Measurements from ENCODE around the gene CSE1L. TPM values are rescaled to one million over a fixed set of nuclear protein-coding genes. Genes with fewer than 3 reads are reported as not detected.

The CSE1L gene
- polyA plus RNA-seq, 1 donor from 2014 or later, result 74.2 TPM

- H3K36me3 ChIP-seq (ENCODE audit: insufficient read depth, low read length), result peaks cover 13% of the 10 kb centered on the region
These were observed 72.2 kb downstream of the CSE1L start for GRCh38 chr20:49118307-49118706.

GRCh38 chr20:49119988-49120387 is 73.9 kb downstream of the CSE1L start:
- no peaks in the 10 kb centered on the region for H3K9me2 ChIP-seq (ENCODE audit: insufficient read depth, low read length)
- peaks cover 13% of the 10 kb centered on the region for H3K36me3 ChIP-seq (ENCODE audit: insufficient read depth, low read length)

More at GRCh38 chr20:49118307-49118706, 72.2 kb downstream of the CSE1L start:
- H2AFZ ChIP-seq (ENCODE audit: low read depth, low read length), result no peak overlapping the region
- no peaks in the 10 kb centered on the region for H3K9me2 ChIP-seq (ENCODE audit: insufficient read depth, low read length)
- no peaks in the 10 kb centered on the region for H4K20me1 ChIP-seq (ENCODE audit: insufficient read depth)
- no peaks in the 10 kb centered on the region for H3K79me2 ChIP-seq (replicated peaks; ENCODE audit: insufficient read depth, low read length)
- no peak overlapping the region for H3K4me2 ChIP-seq (ENCODE audit: low read length)
- no peak overlapping the region for H3K9ac ChIP-seq (ENCODE audit: low read length)
- TF ChIP-seq POLR2AphosphoS5 (IDR thresholded peaks at IDR 0.05) (no peak), SMC3 (conservative IDR thresholded peaks at IDR 0.05; ENCODE audit: poor library complexity) (no peak), MXI1 (conservative IDR thresholded peaks at IDR 0.05; ENCODE audit: poor library complexity, severe bottlenecking) (no peak), EP300 (conservative IDR thresholded peaks at IDR 0.05; ENCODE audit: poor library complexity, severe bottlenecking) (no peak), REST (IDR thresholded peaks at IDR 0.05; ENCODE audit: borderline replicate concordance) (no peak), EZH2 (IDR thresholded peaks at IDR 0.05; ENCODE audit: borderline replicate concordance, insufficient read depth, low read length, poor library complexity, severe bottlenecking) (no peak), CTCF (IDR thresholded peaks at IDR 0.05; ENCODE audit: poor library complexity, severe bottlenecking) (no peak), RAD21 (conservative IDR thresholded peaks at IDR 0.05) (no peak), TAF1 (IDR thresholded peaks at IDR 0.05; ENCODE audit: low read depth) (no peak)
- H3K27me3 ChIP-seq (ENCODE audit: insufficient read depth, low read depth, low read length), result no peaks in the 10 kb centered on the region
- H3K4me3 ChIP-seq (ENCODE audit: low read length), result no peak overlapping the region
- no peaks in the 10 kb centered on the region for H3K9me3 ChIP-seq (ENCODE audit: low read length)
- H3F3A ChIP-seq (ENCODE audit: insufficient read depth, low read length, poor library complexity, severe bottlenecking), result no peaks in the 10 kb centered on the region
- H3K27ac ChIP-seq (ENCODE audit: low read length), result no peak overlapping the region

More at GRCh38 chr20:49119988-49120387, 73.9 kb downstream of the CSE1L start:
- Histone ChIP-seq H3K79me2 (replicated peaks; ENCODE audit: insufficient read depth, low read length) (no peaks in the 10 kb centered on the region), H3K4me3 (ENCODE audit: low read length) (no peak overlapping the region), H2AFZ (ENCODE audit: low read depth, low read length) (no peak overlapping the region), H3K27me3 (ENCODE audit: insufficient read depth, low read depth, low read length) (no peaks in the 10 kb centered on the region), H4K20me1 (ENCODE audit: insufficient read depth) (no peaks in the 10 kb centered on the region), H3K9ac (ENCODE audit: low read length) (no peak overlapping the region), H3F3A (ENCODE audit: insufficient read depth, low read length, poor library complexity, severe bottlenecking) (no peaks in the 10 kb centered on the region), H3K27ac (ENCODE audit: low read length) (no peak overlapping the region), H3K4me2 (ENCODE audit: low read length) (no peak overlapping the region), H3K9me3 (ENCODE audit: low read length) (no peaks in the 10 kb centered on the region)
- TF ChIP-seq SMC3 (conservative IDR thresholded peaks at IDR 0.05; ENCODE audit: poor library complexity) (no peak), REST (IDR thresholded peaks at IDR 0.05; ENCODE audit: borderline replicate concordance) (no peak), EP300 (conservative IDR thresholded peaks at IDR 0.05; ENCODE audit: poor library complexity, severe bottlenecking) (no peak)
